Gastroesophageal sphincter (tissue), 3 donors: ENCODE data around the gene BLZF1.

Experiments
- CTCF ChIP-seq, 4 experiments: fragments of 200-600 bp in 2 of 4; fragments of 450-650 bp in 2 of 4; sonication (generic) in 1 of 4; IDR thresholded peaks; one replicate each; pipeline ENCODE4 v1.5.1; 2017 to 2019; ENCODE audit warnings: antibody characterized with exemption in 4 of 4, mild to moderate bottlenecking in 2 of 4, moderate library complexity in 2 of 4
- EP300 ChIP-seq: sonication (generic); formaldehyde crosslinking; IDR thresholded peaks from one replicate; pipeline ENCODE4 v1.6.1; 2017; ENCODE audit warnings: antibody characterized with exemption, mild to moderate bottlenecking
- POLR2A ChIP-seq, 2 donors: fragments of 450-650 bp; IDR thresholded peaks; one replicate each; pipeline ENCODE4 v1.6.1; 2017; ENCODE audit warnings: antibody characterized with exemption in 2 of 2, mild to moderate bottlenecking in 2 of 2, moderate library complexity in 1 of 2
- POLR2AphosphoS5 ChIP-seq: sonication (generic); formaldehyde crosslinking; IDR thresholded peaks from one replicate; pipeline ENCODE4 v1.6.1; 2017; ENCODE audit warnings: antibody characterized with exemption

GRCh38 chr1:169329383-169329782, 38.6 kb upstream of the BLZF1 start:
- TF ChIP-seq POLR2AphosphoS5 (no peak), EP300 (no peak), CTCF (IDR thresholded peaks at IDR 0.05) (no peak), POLR2A (IDR thresholded peaks at IDR 0.05) (no peak)
